Adrenal gland (tissue), 12 donors: ENCODE data around the gene COL18A1. TPM values are rescaled to one million over a fixed set of nuclear protein-coding genes. Genes with fewer than 3 reads are reported as not detected.
A peak's percentile ranks its signal among the peaks of the same experiment; 100 is the strongest.

Source experiments
- DNase-seq, 7 donors: peaks; one replicate each; pipeline ENCODE4 v3.0.0-alpha.2; 2019 to 2020
- H3K27ac ChIP-seq, 5 donors: fragments of 200-600 bp; sonication (generic) in 4 of 5; 1 replicate in 3 of 5; 2 replicates in 2 of 5; pipeline versions ENCODE4 v1.5.1 to v1.8.0; 2016 to 2020; ENCODE audit warnings: mild to moderate bottlenecking in 1 of 5
- H3K27me3 ChIP-seq: fragments of 200-600 bp; 2 replicates; pipeline ENCODE4 v1.8.0; 2021
- H3K36me3 ChIP-seq, 2 donors: fragments of 200-600 bp; replicated peaks in 1 of 2; 1 replicate in 1 of 2; 2 replicates in 1 of 2; pipeline versions ENCODE4 v1.5.1 to v1.8.0; 2018 to 2022
- H3K4me1 ChIP-seq, 2 donors: fragments of 200-600 bp; replicated peaks in 1 of 2; 1 replicate in 1 of 2; 2 replicates in 1 of 2; pipeline versions ENCODE4 v1.5.1 to v1.8.0; 2018 to 2021
- H3K4me3 ChIP-seq, 4 donors: fragments of 200-600 bp; sonication (generic) in 3 of 4; one replicate each; pipeline ENCODE4 v1.5.1; 2016 to 2018
- H3K9me3 ChIP-seq, 3 donors: fragments of 200-600 bp; sonication (generic) in 1 of 3; replicated peaks in 1 of 3; 1 replicate in 2 of 3; 2 replicates in 1 of 3; pipeline versions ENCODE4 v1.5.1 to v1.8.0; 2016 to 2021
- CTCF ChIP-seq, 6 experiments: fragments of 450-650 bp in 4 of 6; fragments of 200-600 bp in 2 of 6; sonication (generic) in 1 of 6; IDR thresholded peaks; 1 replicate in 5 of 6; 2 replicates in 1 of 6; pipeline versions ENCODE4 v1.5.1 to v1.8.0; 2016 to 2021; ENCODE audit warnings: antibody characterized with exemption in 6 of 6, mild to moderate bottlenecking in 2 of 6, moderate library complexity in 1 of 6
- POLR2A ChIP-seq, 2 donors: fragments of 450-650 bp; IDR thresholded peaks; one replicate each; pipeline ENCODE4 v1.6.1; 2017; ENCODE audit warnings: antibody characterized with exemption in 2 of 2, mild to moderate bottlenecking in 2 of 2, moderate library complexity in 1 of 2
- WGBS, 4 donors: extraction: QIAGEN DNeasy Blood & Tissue Kit in 2 of 4; methylation state at CpG; one replicate each; pipeline versions ENCODE4 v1.1.5 to v1.1.7; 2013 to 2017; 5-methylcytosine and 5-hydroxymethylcytosine counted together
- intact Hi-C, 2 donors: fragments of 100-400 bp; cut with DNase I; formaldehyde crosslinking; loops; one replicate each; pipeline versions ENCODE4 v1.14.1 to v1.15.0; 2022 to 2023
- polyA plus RNA-seq, 3 donors: library from polyadenylated mRNA; stranded (reverse); fragments of 200-250 nt in 2 of 3; fragments of 350-450 nt in 1 of 3; fragmentation: Illumina TruSeq in 1 of 3; extraction: RNeasy Lipid Tissue Mini Kit (QIAGEN cat#74804) in 1 of 3; gene quantifications; one replicate each; pipeline ENCODE4 v1.2.3, GENCODE V29; 2013 to 2014
- total RNA-seq, 9 donors: library from RNA; depleted of rRNA in 4 of 9; stranded (reverse); fragments of >200 nt in 4 of 9; fragments of 120-200 nt in 1 of 9; fragmentation: NEBNext Ultra II Directional in 1 of 9; extraction: Animal tissue kit (Norgen Biotek cat#: 25700) in 1 of 9; gene quantifications; one replicate each; pipeline versions ENCODE4 v1.1.0 to v1.2.4, GENCODE V29; 2013 to 2023
- donor health status: healthy with polysubstance abuse.
- donor health status: Bipolar disorder and iron deficiency.
- donor health status: DM: yes; HTN: yes; CAD: no.
- donor health status: DM: no; HTN: no; CAD: no.
- donor health status: DM: no; HTN: no; CAD: no.
- donor health status: DM: yes; HTN: yes; CAD: no.

COL18A1 gene
- total and polyA plus RNA-seq, 12 donors, result 10.9 to 244 (median 141) TPM

GRCh38 chr21:45517249-45518065 lies 112.5 kb downstream of the COL18A1 start:
- DNase-seq, result peak in 3 of 7 donors; percentile 5 to 11 (median 10)
- H3K27me3 ChIP-seq, result no peaks in the 10 kb centered on the region
- 77 to 95% (median 93%) methylated on average over 6 to 15 of the region's 15 CpGs for WGBS, 4 donors
- TF ChIP-seq POLR2A (IDR thresholded peaks at IDR 0.05), result no peak
- TF ChIP-seq CTCF (IDR thresholded peaks at IDR 0.05), result no peak
- no peak overlapping the region for H3K4me3 ChIP-seq
- no peaks in the 10 kb centered on the region for H3K36me3 ChIP-seq
- no peaks in the 10 kb centered on the region for H3K4me1 ChIP-seq
- peaks cover 0 to 21% (median 0%) of the 10 kb centered on the region in 3 donors for H3K9me3 ChIP-seq
- intact Hi-C loops, result no loop called here
- no peak overlapping the region for H3K27ac ChIP-seq

GRCh38 chr21:45518742-45519141 lies 113.8 kb downstream of the COL18A1 start:
- 81 to 87% (median 85%) methylated on average over 2 of the region's 2 CpGs for WGBS, 4 donors
- intact Hi-C loops, result no loop called here
- no peaks in the 10 kb centered on the region for H3K4me1 ChIP-seq
- no peak overlapping the region for H3K27ac ChIP-seq
- peaks cover 0 to 21% (median 0%) of the 10 kb centered on the region in 3 donors for H3K9me3 ChIP-seq
- no peak for DNase-seq
- no peaks in the 10 kb centered on the region for H3K36me3 ChIP-seq
- no peak overlapping the region for H3K4me3 ChIP-seq
- no peaks in the 10 kb centered on the region for H3K27me3 ChIP-seq
- TF ChIP-seq POLR2A (IDR thresholded peaks at IDR 0.05), result no peak
- no peak for TF ChIP-seq CTCF (IDR thresholded peaks at IDR 0.05)

- Histone ChIP-seq H3K4me1 (no peaks in the 10 kb centered on the region), H3K36me3 (no peaks in the 10 kb centered on the region), H3K9me3 (peaks cover 0 to 21% (median 0%) of the 10 kb centered on the region in 3 donors), H3K4me3 (no peak overlapping the region), H3K27me3 (no peaks in the 10 kb centered on the region), H3K27ac (no peak overlapping the region)
- no peak for DNase-seq
- intact Hi-C loops, result no loop called here
- TF ChIP-seq CTCF (IDR thresholded peaks at IDR 0.05) (no peak), POLR2A (IDR thresholded peaks at IDR 0.05) (no peak)
- 87 to 94% (median 91%) methylated on average over 4 of the region's 4 CpGs for WGBS, 4 donors
Observed at GRCh38 chr21:45519182-45519581, 114.2 kb downstream of the COL18A1 start.

- no peak overlapping the region for H3K4me3 ChIP-seq
- no peak for TF ChIP-seq CTCF (IDR thresholded peaks at IDR 0.05)
- TF ChIP-seq POLR2A (IDR thresholded peaks at IDR 0.05), result no peak
- no peaks in the 10 kb centered on the region for H3K27me3 ChIP-seq
- peaks cover 4 to 9% of the 10 kb centered on the region in 2 donors for H3K4me1 ChIP-seq
- intact Hi-C loops, result no loop called here
- no peak overlapping the region for H3K27ac ChIP-seq
- peaks cover 0 to 21% (median 0%) of the 10 kb centered on the region in 3 donors for H3K9me3 ChIP-seq
- no peak for DNase-seq
- H3K36me3 ChIP-seq, result no peaks in the 10 kb centered on the region
- WGBS, 4 donors, result 96 to 99% (median 97%) methylated on average over 2 of the region's 2 CpGs
Observed at GRCh38 chr21:45521241-45521640, 116.3 kb downstream of the COL18A1 start.
